Myocyte (in vitro differentiated cells): ENCODE results near the gene DIAPH3. TPM values are rescaled to one million over a fixed set of nuclear protein-coding genes. Genes with fewer than 3 reads are reported as not detected.

ENCODE experiments used
- DNase-seq: peaks from one replicate; pipeline ENCODE4 v3.0.0-alpha.2; 2012; ENCODE audit warnings: low read depth
- total RNA-seq: library from RNA; depleted of rRNA; stranded (reverse); fragments of >200 nt; gene quantifications from 2 replicates; pipeline ENCODE4 v1.2.3, GENCODE V29; 2014

The DIAPH3 gene
- total RNA-seq, 1 donor from 2014 or later = 3.2 TPM

GRCh38 chr13:59733744-59734143 is 430.0 kb downstream of the DIAPH3 start:
- DNase-seq = no peak

- peak; percentile 58 for DNase-seq
Measured at GRCh38 chr13:59730026-59730425, 433.7 kb downstream of the DIAPH3 start.

GRCh38 chr13:59728896-59729545 is 434.7 kb downstream of the DIAPH3 start:
- peak; percentile 92 for DNase-seq

- DNase-seq = no peak
Measured at GRCh38 chr13:59721926-59722910, 441.5 kb downstream of the DIAPH3 start.

GRCh38 chr13:59715611-59716010 is 448.1 kb downstream of the DIAPH3 start:
- no peak for DNase-seq

GRCh38 chr13:59710996-59711701 is 452.6 kb downstream of the DIAPH3 start:
- DNase-seq = no peak

GRCh38 chr13:59710416-59710815 is 453.3 kb downstream of the DIAPH3 start:
- no peak for DNase-seq

- no peak for DNase-seq
Measured at GRCh38 chr13:59706101-59706976, 457.4 kb downstream of the DIAPH3 start.

GRCh38 chr13:59702269-59702668 is 461.5 kb downstream of the DIAPH3 start:
- DNase-seq = no peak

- DNase-seq = no peak
Measured at GRCh38 chr13:59701261-59701660, 462.5 kb downstream of the DIAPH3 start.

- DNase-seq = no peak
Measured at GRCh38 chr13:59700281-59700680, 463.4 kb downstream of the DIAPH3 start.

- no peak for DNase-seq
Measured at GRCh38 chr13:59696271-59696670, 467.5 kb downstream of the DIAPH3 start.

- no peak for DNase-seq
Measured at GRCh38 chr13:59691501-59692066, 472.1 kb downstream of the DIAPH3 start.

GRCh38 chr13:59690857-59691500 is 472.7 kb downstream of the DIAPH3 start:
- DNase-seq = no peak

- DNase-seq = no peak
Measured at GRCh38 chr13:59689057-59689456, 474.7 kb downstream of the DIAPH3 start.

GRCh38 chr13:59686798-59687394 is 476.8 kb downstream of the DIAPH3 start:
- no peak for DNase-seq

GRCh38 chr13:59684105-59684504 is 479.6 kb downstream of the DIAPH3 start:
- DNase-seq = no peak

- no peak for DNase-seq
Measured at GRCh38 chr13:59681636-59682311, 482.0 kb downstream of the DIAPH3 start.
